Activated T-cell treated with anti-CD3 and anti-CD28 coated beads, Interleukin-2, amount 50 U/mL, for 24 hours (primary cell): Measurements from ENCODE around the gene FAM180B.
A peak's percentile ranks its signal among the peaks of the same experiment; 100 is the strongest.
"Not testable (repeated sequence)": the region's sequence is repeated elsewhere in the genome, so short reads cannot be mapped to it uniquely, and the experiment has no call there.

Source experiments
- DNase-seq: peaks from one replicate; pipeline ENCODE4 v3.0.0-alpha.2; 2020
- H3K27ac Mint-ChIP-seq: 2 replicates; pipeline ENCODE4 v1.8.0; 2020; ENCODE audit warnings: mild to moderate bottlenecking, mixed read lengths
- H3K27me3 Mint-ChIP-seq: 2 replicates; pipeline ENCODE4 v1.8.0; 2020; ENCODE audit warnings: mixed read lengths
- H3K36me3 Mint-ChIP-seq: 2 replicates; pipeline ENCODE4 v1.8.0; 2020; ENCODE audit warnings: low read depth, mixed read lengths
- H3K4me1 Mint-ChIP-seq: 2 replicates; pipeline ENCODE4 v1.8.0; 2020; ENCODE audit warnings: low read depth, mixed read lengths
- H3K4me3 Mint-ChIP-seq: 2 replicates; pipeline ENCODE4 v1.8.0; 2020; ENCODE audit warnings: mild to moderate bottlenecking, moderate library complexity, mixed read lengths
- H3K9me3 Mint-ChIP-seq: 2 replicates; pipeline ENCODE4 v1.8.0; 2020; ENCODE audit warnings: mixed read lengths

Gene FAM180B

DNA sequence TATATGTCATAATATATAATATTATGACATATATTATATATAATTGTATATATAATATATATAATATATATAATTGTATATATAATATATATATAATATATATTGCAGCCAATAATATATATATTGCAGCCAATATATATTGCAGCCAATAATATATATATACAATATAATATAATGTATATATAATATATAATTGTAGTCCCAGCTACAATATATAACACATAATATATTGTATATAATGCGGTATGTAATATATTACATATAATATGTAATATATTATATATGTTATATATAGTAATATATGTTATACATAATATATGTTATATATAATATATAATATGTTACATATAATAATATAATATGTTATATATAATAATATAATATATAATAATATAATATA lies 27.8 kb upstream of the FAM180B start:
- H3K4me1 Mint-ChIP-seq: peaks cover 15% of the 10 kb centered on the region
- no peak overlapping the region for H3K4me3 Mint-ChIP-seq
- no peaks in the 10 kb centered on the region for H3K9me3 Mint-ChIP-seq
- no peak for DNase-seq
- H3K27me3 Mint-ChIP-seq: no peaks in the 10 kb centered on the region
- H3K27ac Mint-ChIP-seq: no peak overlapping the region
- peaks cover 6% of the 10 kb centered on the region for H3K36me3 Mint-ChIP-seq

- no peak for DNase-seq
- Mint-ChIP-seq H3K36me3 (peaks cover 7% of the 10 kb centered on the region), H3K4me1 (peaks cover 18% of the 10 kb centered on the region), H3K27me3 (no peaks in the 10 kb centered on the region), H3K27ac (no peak overlapping the region), H3K4me3 (no peak overlapping the region), H3K9me3 (no peaks in the 10 kb centered on the region)
These were observed 26.1 kb upstream of the FAM180B start for GRCh38 chr11:47560426-47560825.

GRCh38 chr11:47562393-47562792 lies 24.1 kb upstream of the FAM180B start:
- DNase-seq, H3K27me3 Mint-ChIP-seq, H3K27ac Mint-ChIP-seq, H3K9me3 Mint-ChIP-seq, H3K4me3 Mint-ChIP-seq: not testable (repeated sequence)
- Mint-ChIP-seq H3K36me3 (peaks cover 17% of the 10 kb centered on the region), H3K4me1 (peaks cover 27% of the 10 kb centered on the region)

DNA sequence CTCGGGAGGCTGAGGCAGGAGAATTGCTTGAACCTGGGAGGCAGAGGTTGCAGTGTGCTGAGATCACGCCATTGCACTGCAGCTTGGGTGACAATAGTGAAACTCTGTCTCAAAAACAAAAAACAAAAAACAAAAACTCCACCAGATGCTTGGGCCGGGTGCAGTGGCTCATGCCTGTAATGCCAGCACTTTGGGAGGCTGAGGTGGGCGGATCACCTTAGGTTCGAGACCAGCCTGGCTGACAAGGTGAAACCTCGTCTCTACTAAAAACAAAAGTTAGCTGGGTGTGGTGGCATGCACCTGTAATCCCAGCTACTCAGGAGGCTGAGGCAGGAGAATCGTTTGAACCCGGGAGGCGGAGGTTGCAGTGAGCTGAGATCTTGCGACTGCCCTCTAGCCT lies 22.1 kb upstream of the FAM180B start:
- peaks cover 30% of the 10 kb centered on the region for H3K4me1 Mint-ChIP-seq
- DNase-seq, H3K9me3 Mint-ChIP-seq, H3K27me3 Mint-ChIP-seq: not testable (repeated sequence)
- peak overlapping the region; percentile 54 for H3K4me3 Mint-ChIP-seq
- H3K27ac Mint-ChIP-seq: peak overlapping the region; percentile 50
- H3K36me3 Mint-ChIP-seq: peaks cover 29% of the 10 kb centered on the region

GRCh38 chr11:47564933-47565339 lies 21.5 kb upstream of the FAM180B start:
- DNase-seq: no peak
- H3K27ac Mint-ChIP-seq: peak overlapping the region; percentile 93
- H3K4me1 Mint-ChIP-seq: peaks cover 30% of the 10 kb centered on the region
- no peaks in the 10 kb centered on the region for H3K9me3 Mint-ChIP-seq
- peaks cover 35% of the 10 kb centered on the region for H3K36me3 Mint-ChIP-seq
- peak overlapping the region; percentile 88 for H3K4me3 Mint-ChIP-seq
- no peaks in the 10 kb centered on the region for H3K27me3 Mint-ChIP-seq

DNA sequence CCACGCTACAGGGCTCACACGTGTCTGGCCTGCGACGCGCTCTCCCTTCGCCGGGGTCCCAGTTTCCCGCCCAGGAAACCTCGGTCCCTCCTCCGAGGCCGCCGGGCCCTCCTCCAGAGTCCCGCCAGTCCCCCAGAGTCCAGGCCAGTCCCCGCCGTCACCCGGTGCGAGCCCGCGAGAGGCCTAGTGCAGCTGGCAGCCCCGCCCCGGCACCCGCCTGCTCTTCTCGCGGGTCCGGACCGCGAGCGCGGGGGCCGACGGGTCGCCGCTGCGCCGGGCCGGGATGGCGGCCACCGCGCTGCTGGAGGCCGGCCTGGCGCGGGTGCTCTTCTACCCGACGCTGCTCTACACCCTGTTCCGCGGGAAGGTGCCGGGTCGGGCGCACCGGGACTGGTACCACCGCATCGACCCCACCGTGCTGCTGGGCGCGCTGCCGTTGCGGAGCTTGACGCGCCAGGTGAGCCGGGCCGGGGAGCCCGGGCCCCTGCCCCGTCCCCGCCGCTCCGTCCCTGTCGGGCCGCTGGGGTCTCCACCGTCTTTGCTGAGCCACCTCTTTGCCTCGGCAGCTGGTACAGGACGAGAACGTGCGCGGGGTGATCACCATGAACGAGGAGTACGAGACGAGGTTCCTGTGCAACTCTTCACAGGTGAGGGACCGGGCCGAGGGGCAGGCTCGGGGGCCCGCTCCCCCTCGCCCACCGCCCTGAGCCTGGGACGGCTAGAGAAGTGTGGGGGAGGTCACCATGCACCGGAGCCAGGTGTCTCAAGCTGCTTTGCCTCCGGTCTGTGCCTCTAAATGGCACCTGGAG lies 20.9 kb upstream of the FAM180B start, which contains the start of gene PTPMT1:
Gene PTPMT1, plus strand, starts transcription at position 260 of the 809 bp plus-strand sequence. Its CDS starts 24 bp downstream, at position 284.
- H3K4me3 Mint-ChIP-seq: peak within 1 kb of the TSS; percentile 88
- peak; percentile 81 for DNase-seq
- H3K9me3 Mint-ChIP-seq: no peaks in the 10 kb centered on the region
- H3K4me1 Mint-ChIP-seq: peaks cover 31% of the 10 kb centered on the region
- H3K27ac Mint-ChIP-seq: peak within 1 kb of the TSS; percentile 93
- no peaks in the 10 kb centered on the region for H3K27me3 Mint-ChIP-seq
- H3K36me3 Mint-ChIP-seq: peaks cover 41% of the 10 kb centered on the region

DNA sequence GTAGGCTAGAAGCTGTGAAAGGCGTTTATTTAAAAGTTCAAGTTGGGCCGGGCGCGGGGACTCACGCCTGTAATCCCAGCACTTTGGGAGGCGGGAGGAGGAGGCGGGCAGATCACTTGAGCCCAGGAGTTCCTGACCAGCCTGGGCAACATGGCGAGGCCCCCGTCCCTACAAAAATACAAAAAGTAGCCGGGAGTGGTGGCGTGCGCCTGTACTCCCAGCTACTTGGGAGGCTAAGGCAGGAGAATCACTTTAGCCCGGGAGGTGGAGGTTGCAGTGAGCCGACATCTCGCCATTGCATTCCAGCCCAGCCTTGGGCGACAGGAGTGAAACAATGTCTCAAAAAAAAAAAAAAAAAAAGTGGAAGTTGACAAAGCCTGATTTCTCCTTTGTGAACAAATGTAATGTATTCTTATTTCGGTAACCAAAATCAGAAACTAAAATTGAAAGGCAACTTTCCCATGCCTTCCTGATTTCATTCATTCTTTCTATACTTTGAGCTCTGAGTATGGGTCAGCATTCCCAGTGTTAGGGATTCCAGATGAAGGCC lies 20.3 kb upstream of the FAM180B start:
- H3K9me3 Mint-ChIP-seq: no peaks in the 10 kb centered on the region
- peak overlapping the region; percentile 88 for H3K4me3 Mint-ChIP-seq
- DNase-seq: no peak
- H3K27me3 Mint-ChIP-seq: no peaks in the 10 kb centered on the region
- H3K36me3 Mint-ChIP-seq: peaks cover 48% of the 10 kb centered on the region
- H3K4me1 Mint-ChIP-seq: peaks cover 33% of the 10 kb centered on the region
- peak overlapping the region; percentile 88 for H3K27ac Mint-ChIP-seq

DNA sequence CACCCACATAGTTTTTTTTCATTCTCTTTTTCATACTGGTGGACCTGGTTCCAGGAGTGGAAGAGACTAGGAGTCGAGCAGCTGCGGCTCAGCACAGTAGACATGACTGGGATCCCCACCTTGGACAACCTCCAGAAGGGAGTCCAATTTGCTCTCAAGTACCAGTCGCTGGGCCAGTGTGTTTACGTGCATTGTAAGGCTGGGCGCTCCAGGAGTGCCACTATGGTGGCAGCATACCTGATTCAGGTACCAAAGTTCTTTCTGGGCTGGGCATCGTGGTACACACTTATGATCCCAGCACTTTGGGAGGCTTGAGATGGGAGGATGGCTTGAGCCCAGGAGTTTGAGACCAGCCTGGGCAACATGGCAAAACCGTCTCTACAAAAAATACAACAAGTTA lies 16.8 kb upstream of the FAM180B start:
- Mint-ChIP-seq H3K4me1 (peaks cover 29% of the 10 kb centered on the region), H3K27me3 (no peaks in the 10 kb centered on the region), H3K36me3 (peaks cover 78% of the 10 kb centered on the region), H3K4me3 (no peak overlapping the region), H3K27ac (peak overlapping the region; percentile 61), H3K9me3 (no peaks in the 10 kb centered on the region)
- no peak for DNase-seq

GRCh38 chr11:47570651-47571356 lies 15.7 kb upstream of the FAM180B start:
- Mint-ChIP-seq H3K27me3 (no peaks in the 10 kb centered on the region), H3K9me3 (no peaks in the 10 kb centered on the region), H3K36me3 (peaks cover 86% of the 10 kb centered on the region), H3K4me1 (peaks cover 27% of the 10 kb centered on the region), H3K27ac (peak overlapping the region; percentile 88), H3K4me3 (no peak overlapping the region)
- DNase-seq: no peak

- Mint-ChIP-seq H3K36me3 (peaks cover 88% of the 10 kb centered on the region), H3K4me3 (no peak overlapping the region), H3K27ac (peak overlapping the region; percentile 88), H3K4me1 (peaks cover 26% of the 10 kb centered on the region), H3K9me3 (no peaks in the 10 kb centered on the region), H3K27me3 (no peaks in the 10 kb centered on the region)
- no peak for DNase-seq
These were observed 15.1 kb upstream of the FAM180B start for GRCh38 chr11:47571357-47571729.

- no peaks in the 10 kb centered on the region for H3K9me3 Mint-ChIP-seq
- peaks cover 88% of the 10 kb centered on the region for H3K36me3 Mint-ChIP-seq
- peaks cover 23% of the 10 kb centered on the region for H3K4me1 Mint-ChIP-seq
- H3K27ac Mint-ChIP-seq: peak overlapping the region; percentile 69
- DNase-seq: no peak
- no peak overlapping the region for H3K4me3 Mint-ChIP-seq
- H3K27me3 Mint-ChIP-seq: no peaks in the 10 kb centered on the region
These were observed 14.6 kb upstream of the FAM180B start for GRCh38 chr11:47571895-47572294.

GRCh38 chr11:47572715-47573255 lies 13.7 kb upstream of the FAM180B start:
- H3K27ac Mint-ChIP-seq: peak overlapping the region; percentile 69
- H3K27me3 Mint-ChIP-seq: no peaks in the 10 kb centered on the region
- peaks cover 31% of the 10 kb centered on the region for H3K4me1 Mint-ChIP-seq
- no peaks in the 10 kb centered on the region for H3K9me3 Mint-ChIP-seq
- peaks cover 97% of the 10 kb centered on the region for H3K36me3 Mint-ChIP-seq
- no peak for DNase-seq
- H3K4me3 Mint-ChIP-seq: no peak overlapping the region

DNA sequence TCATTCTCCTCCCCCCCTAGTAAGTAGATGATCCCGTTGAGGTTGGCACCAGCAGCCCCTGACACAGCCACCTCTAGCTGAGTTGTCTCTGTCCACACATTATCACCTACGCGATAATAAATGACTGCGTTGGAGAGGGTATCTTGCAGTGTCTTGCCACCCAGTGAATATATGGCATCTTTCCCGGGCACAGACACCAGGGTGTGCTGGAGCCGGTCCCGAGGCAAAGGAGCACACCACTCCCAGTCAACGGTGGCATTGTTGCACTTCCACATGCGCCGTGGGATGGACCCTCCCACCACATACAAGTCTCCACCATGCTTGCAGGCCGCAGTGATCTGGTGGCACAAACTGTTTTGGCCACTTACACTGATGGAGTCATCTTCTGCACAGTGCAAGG lies 13.2 kb upstream of the FAM180B start:
- H3K4me1 Mint-ChIP-seq: peaks cover 35% of the 10 kb centered on the region
- no peak overlapping the region for H3K4me3 Mint-ChIP-seq
- no peaks in the 10 kb centered on the region for H3K9me3 Mint-ChIP-seq
- H3K27me3 Mint-ChIP-seq: no peaks in the 10 kb centered on the region
- peaks cover 99% of the 10 kb centered on the region for H3K36me3 Mint-ChIP-seq
- H3K27ac Mint-ChIP-seq: peak overlapping the region; percentile 18
- DNase-seq: no peak

GRCh38 chr11:47577460-47578041 lies 8.9 kb upstream of the FAM180B start:
- DNase-seq: no peak
- Mint-ChIP-seq H3K27me3 (no peaks in the 10 kb centered on the region), H3K4me1 (peaks cover 44% of the 10 kb centered on the region), H3K27ac (peak overlapping the region; percentile 99), H3K36me3 (peaks cover 99% of the 10 kb centered on the region), H3K9me3 (no peaks in the 10 kb centered on the region), H3K4me3 (peak overlapping the region; percentile 93)
